NCI-H774 (cell line): Measurements from ENCODE around the gene MPP1.

Experiments
- DNase-seq: peaks from one replicate; lab custom pipeline; 2025; lab: John Stamatoyannopoulos, UW

MPP1 gene

GRCh38 chrX:154775419-154776349 is 29.6 kb downstream of the MPP1 start:
- no peak for DNase-seq

DNA sequence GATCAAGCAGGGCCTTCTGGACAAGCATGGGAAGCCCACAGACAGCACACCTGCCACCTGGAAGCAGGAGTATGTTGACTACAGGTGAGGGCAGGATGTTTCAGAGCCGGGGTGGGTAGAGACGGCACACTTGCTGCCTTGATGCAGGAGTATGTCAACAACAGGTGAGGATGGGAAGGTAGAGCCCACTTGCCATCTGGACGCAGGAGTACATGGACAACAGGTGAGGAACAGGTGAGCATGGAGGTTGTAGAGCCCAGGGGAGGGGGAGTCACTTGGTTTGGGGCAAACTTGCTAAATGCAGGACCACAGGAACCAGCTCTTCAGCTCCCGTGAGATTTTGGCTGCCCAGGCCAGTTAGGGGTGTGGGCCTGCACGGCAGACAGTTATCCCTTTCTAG is 30.7 kb downstream of the MPP1 start:
- DNase-seq, result no peak

- DNase-seq, result peak; percentile 96
Measured at GRCh38 chrX:154762537-154763296, 42.6 kb downstream of the MPP1 start, which contains the start of gene DKC1. DKC1 (plus strand) TSS chrX:154762864; CDS start chrX:154762966, 102 bp downstream.

DNA sequence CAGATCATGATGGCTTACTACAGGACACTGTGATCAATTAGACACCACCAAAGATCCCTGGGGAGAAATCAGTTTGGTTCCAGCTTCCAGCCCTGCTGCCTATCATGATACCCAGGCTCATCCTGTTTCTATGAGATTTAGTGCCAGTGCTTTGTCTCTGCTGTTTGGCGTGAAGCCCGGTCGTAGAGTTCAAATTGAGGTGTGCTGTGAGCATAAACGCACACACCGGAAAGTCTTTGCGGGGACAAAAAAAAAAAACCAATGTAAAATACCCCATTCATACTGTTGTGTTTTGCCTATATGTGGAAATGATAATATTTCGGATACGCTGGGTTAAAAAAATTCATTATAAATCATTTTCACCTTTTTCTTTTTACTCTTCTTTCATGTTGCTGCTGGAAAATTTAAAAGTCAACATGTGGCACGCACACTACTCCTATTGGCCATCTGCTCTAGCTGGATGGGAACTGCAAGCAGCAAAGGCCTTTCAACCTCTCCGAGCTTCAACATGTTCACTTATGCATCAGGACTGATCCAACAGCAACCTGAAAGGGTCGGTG is 43.2 kb downstream of the MPP1 start:
- peak; percentile 23 for DNase-seq

- no peak for DNase-seq
Measured at GRCh38 chrX:154758696-154759095, 46.6 kb downstream of the MPP1 start.

- no peak for DNase-seq
Measured at GRCh38 chrX:154751669-154752271, 53.5 kb downstream of the MPP1 start.

DNA sequence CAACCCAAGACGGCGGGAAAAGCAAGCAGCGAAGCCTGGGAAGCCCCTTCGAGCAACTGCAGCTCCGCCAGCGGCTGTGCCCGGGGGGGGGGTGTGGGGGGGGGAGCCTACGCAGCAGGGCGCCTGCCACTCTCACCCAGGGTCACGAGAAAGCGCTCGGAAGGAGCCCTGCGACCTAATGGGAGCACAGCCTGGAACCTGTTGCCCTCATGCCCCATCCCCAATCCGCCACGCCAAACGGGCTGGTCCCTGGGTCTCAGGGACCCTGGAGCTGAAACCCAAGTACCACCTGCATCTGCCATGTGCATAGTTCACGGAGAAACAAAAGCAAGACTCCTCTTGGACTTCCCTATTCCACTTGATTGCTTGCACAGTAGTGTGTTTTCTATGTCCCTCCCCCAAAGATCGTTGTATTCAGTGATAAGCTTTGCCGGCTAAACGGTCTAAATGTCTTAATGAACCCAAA is 54.0 kb downstream of the MPP1 start:
- DNase-seq, result no peak

GRCh38 chrX:154750301-154751202 is 54.7 kb downstream of the MPP1 start, which contains the start of gene GAB3:
GAB3 (minus strand) TSS chrX:154751077; CDS start chrX:154751025, 52 bp downstream.
- peak; percentile 8 for DNase-seq

- DNase-seq, result no peak
Measured at GRCh38 chrX:154749856-154750255, 55.4 kb downstream of the MPP1 start.

GRCh38 chrX:154748712-154749339 is 56.5 kb downstream of the MPP1 start:
- DNase-seq, result peak; percentile 30

- no peak for DNase-seq
Measured at GRCh38 chrX:154742613-154743012, 62.7 kb downstream of the MPP1 start.

DNA sequence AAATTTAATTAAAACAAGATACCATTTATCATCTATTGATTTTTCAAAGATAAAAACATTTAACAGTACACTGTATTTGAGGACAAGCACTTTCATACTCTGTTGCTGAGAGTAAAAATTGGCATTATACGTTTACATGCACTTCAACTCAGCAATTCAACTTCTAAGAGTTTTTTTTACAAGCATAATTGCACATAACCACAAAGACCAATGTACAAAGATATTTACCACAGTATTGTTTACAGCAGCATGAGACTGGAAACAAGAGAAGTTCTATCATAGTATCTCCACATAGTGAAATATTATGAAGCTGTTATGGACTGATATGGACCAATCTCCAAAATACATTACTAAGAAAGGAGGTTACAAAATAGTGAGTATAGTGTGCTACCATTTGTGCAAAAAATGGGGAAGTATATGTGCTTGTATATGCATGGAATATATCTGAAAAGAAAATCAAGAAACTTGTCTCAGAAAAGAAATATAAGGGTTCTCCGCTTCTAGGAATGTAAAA is 65.3 kb downstream of the MPP1 start:
- no peak for DNase-seq

GRCh38 chrX:154738011-154738738 is 67.1 kb downstream of the MPP1 start:
- DNase-seq, result no peak

DNA sequence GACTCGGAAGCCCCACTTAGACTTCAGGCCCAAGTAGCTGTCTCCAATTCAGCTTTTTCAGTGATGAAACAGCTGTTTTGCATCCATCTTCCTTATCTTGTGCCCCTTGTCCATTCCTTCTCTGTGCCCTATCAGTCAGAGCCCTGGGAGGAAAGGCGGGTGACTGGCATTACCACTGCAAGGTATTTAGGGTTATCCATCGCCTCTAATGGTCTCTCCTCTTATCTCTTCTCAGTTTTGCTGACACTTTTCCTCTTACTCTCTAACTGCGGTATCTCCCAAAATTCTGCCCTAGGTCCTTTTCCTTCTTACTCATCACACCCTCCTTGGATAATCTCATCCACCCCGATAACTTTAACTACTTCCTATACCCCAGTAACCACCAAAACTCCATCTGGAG is 68.1 kb downstream of the MPP1 start:
- DNase-seq, result no peak

GRCh38 chrX:154735695-154736393 is 69.4 kb downstream of the MPP1 start:
- DNase-seq, result no peak

- DNase-seq, result no peak
Measured at GRCh38 chrX:154734061-154734781, 71.1 kb downstream of the MPP1 start.

GRCh38 chrX:154733066-154733425 is 72.2 kb downstream of the MPP1 start:
- DNase-seq, result no peak

GRCh38 chrX:154732421-154733065 is 72.7 kb downstream of the MPP1 start:
- DNase-seq, result no peak
